NB4 (cell line): ENCODE data around the gene VENTX.

ENCODE experiments used
- CTCF ChIP-seq: IDR thresholded peaks from one replicate; pipeline ENCODE4 v1.5.1; 2012; ENCODE audit warnings: low read depth, low read length
- MYC ChIP-seq: IDR thresholded peaks from 2 replicates; pipeline ENCODE4 v1.6.1; 2011; ENCODE audit warnings: low read depth, low read length

DNA sequence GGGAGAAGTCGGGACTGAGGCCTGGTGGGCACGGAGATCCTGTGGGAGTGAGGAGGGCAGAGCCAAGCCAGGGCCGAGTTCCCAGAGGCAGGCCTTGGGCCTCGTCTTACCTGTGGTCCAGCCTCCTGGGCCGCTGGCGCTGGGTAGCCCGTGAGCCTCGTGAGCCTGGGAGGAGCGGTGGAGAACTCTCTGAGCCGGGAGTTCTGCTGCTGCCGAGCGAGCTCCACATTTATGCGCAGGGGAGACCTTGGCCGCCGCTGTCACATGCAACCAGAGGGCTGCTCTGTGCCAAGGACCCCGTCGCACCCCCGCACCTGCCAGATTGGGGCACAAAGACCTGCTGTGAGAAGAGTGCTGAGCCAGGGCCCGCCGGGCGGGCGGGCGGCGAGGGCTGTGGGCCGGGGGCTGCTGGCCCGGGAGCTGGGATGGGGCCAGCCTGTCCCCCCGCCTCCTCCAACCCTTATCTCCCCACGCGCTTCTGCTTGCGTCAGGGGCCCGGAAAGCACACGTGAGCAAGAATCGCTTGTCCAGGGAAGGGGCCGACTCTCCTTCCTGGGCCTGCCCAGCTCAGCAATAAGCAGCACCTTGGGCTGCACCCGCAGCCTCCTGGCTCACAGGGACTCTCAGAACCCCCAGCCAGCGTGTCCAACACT is 10.2 kb downstream of the VENTX start:
- TF ChIP-seq CTCF, result no peak
- TF ChIP-seq MYC, result no peak
